Neuronal stem cell (in vitro differentiated cells): Measurements from ENCODE around the gene PDPR.
A peak's percentile ranks its signal among the peaks of the same experiment; 100 is the strongest.
"Not testable (repeated sequence)": the region's sequence is repeated elsewhere in the genome, so short reads cannot be mapped to it uniquely, and the experiment has no call there.

ENCODE experiments used
- DNase-seq: peaks from one replicate; pipeline ENCODE4 v3.0.0-alpha.2; 2013; ENCODE audit warnings: low spot score
- H2AFZ ChIP-seq: one replicate; pipeline ENCODE4 v1.6.1; 2013; ENCODE audit warnings: mild to moderate bottlenecking, low read length, inconsistent platforms
- H2AK5ac ChIP-seq: 2 replicates; pipeline ENCODE4 v1.6.1; 2013; ENCODE audit warnings: low read depth, mild to moderate bottlenecking, inconsistent platforms, low read length, moderate library complexity, mixed read lengths
- H2BK120ac ChIP-seq: 2 replicates; pipeline ENCODE4 v1.6.1; 2013; ENCODE audit warnings: low read depth, mild to moderate bottlenecking, inconsistent platforms, low read length, moderate library complexity, mixed read lengths
- H2BK12ac ChIP-seq: one replicate; pipeline ENCODE4 v1.6.1; 2013; ENCODE audit warnings: low read length, inconsistent platforms
- H2BK15ac ChIP-seq: 2 replicates; pipeline ENCODE4 v1.6.1; 2013; ENCODE audit warnings: mild to moderate bottlenecking, low read length, inconsistent platforms, mixed read lengths
- H2BK5ac ChIP-seq: one replicate; pipeline ENCODE4 v1.6.1; 2013; ENCODE audit warnings: inconsistent platforms, mild to moderate bottlenecking, low read length, moderate library complexity
- H3K14ac ChIP-seq: one replicate; pipeline ENCODE4 v1.6.1; 2013; ENCODE audit warnings: low read length, inconsistent platforms
- H3K18ac ChIP-seq: 2 replicates; pipeline ENCODE4 v1.6.1; 2013; ENCODE audit warnings: low read length, inconsistent platforms
- H3K23ac ChIP-seq: 2 replicates; pipeline ENCODE4 v1.6.1; 2013; ENCODE audit warnings: low read depth, mild to moderate bottlenecking, mixed read lengths, low read length, inconsistent platforms; ENCODE audit not compliant: poor library complexity
- H3K27ac ChIP-seq: replicated peaks from 3 replicates; pipeline ENCODE4 v1.5.1; 2013; ENCODE audit warnings: low read length, inconsistent platforms
- H3K27me3 ChIP-seq, 3 experiments: 2 replicates each; pipeline ENCODE4 v1.6.1; 2013; ENCODE audit warnings: low read length in 3 of 3, mild to moderate bottlenecking in 2 of 3, inconsistent platforms in 1 of 3, low read depth in 1 of 3, mixed read lengths in 1 of 3, moderate library complexity in 1 of 3; ENCODE audit not compliant: control insufficient read depth in 3 of 3, insufficient read depth in 3 of 3
- H3K36me3 ChIP-seq, 2 donors: replicated peaks in 1 of 2; 2 replicates each; pipeline ENCODE4 v1.6.1; 2013; ENCODE audit warnings: low read length in 2 of 2; ENCODE audit not compliant: control insufficient read depth in 2 of 2, insufficient read depth in 2 of 2
- H3K4ac ChIP-seq: 2 replicates; pipeline ENCODE4 v1.6.1; 2013; ENCODE audit warnings: inconsistent platforms, mild to moderate bottlenecking, low read length, moderate library complexity
- H3K4me1 ChIP-seq, 2 donors: 1 replicate in 1 of 2; 2 replicates in 1 of 2; pipeline ENCODE4 v1.6.1; 2013; ENCODE audit warnings: low read length in 2 of 2, low read depth in 1 of 2; ENCODE audit not compliant: control insufficient read depth in 2 of 2, insufficient read depth in 1 of 2
- H3K4me2 ChIP-seq: one replicate; pipeline ENCODE4 v1.6.1; 2013; ENCODE audit warnings: mild to moderate bottlenecking, low read length, inconsistent platforms; ENCODE audit not compliant: insufficient read depth, poor library complexity, severe bottlenecking
- H3K4me3 ChIP-seq, 2 donors: 2 replicates each; pipeline ENCODE4 v1.5.1; 2013; ENCODE audit warnings: low read length in 2 of 2, mild to moderate bottlenecking in 2 of 2, inconsistent platforms in 1 of 2, moderate library complexity in 1 of 2
- H3K79me1 ChIP-seq: one replicate; pipeline ENCODE4 v1.6.1; 2013; ENCODE audit warnings: low read depth, mild to moderate bottlenecking, inconsistent platforms, low read length, moderate library complexity
- H3K9ac ChIP-seq: one replicate; pipeline ENCODE4 v1.6.1; 2013; ENCODE audit warnings: mild to moderate bottlenecking, low read depth, low read length, inconsistent platforms; ENCODE audit not compliant: poor library complexity
- H3K9me3 ChIP-seq, 2 donors: replicated peaks in 1 of 2; 2 replicates each; pipeline versions ENCODE3 to v1.6.1; 2013; ENCODE audit warnings: low read length in 2 of 2, mild to moderate bottlenecking in 2 of 2, inconsistent platforms in 1 of 2, low read depth in 1 of 2, mixed read lengths in 1 of 2, moderate library complexity in 1 of 2; ENCODE audit not compliant: control insufficient read depth in 2 of 2, insufficient read depth in 1 of 2
- H4K8ac ChIP-seq: one replicate; pipeline ENCODE4 v1.6.1; 2013; ENCODE audit warnings: low read depth, mild to moderate bottlenecking, inconsistent platforms, low read length, moderate library complexity
- H4K91ac ChIP-seq: one replicate; pipeline ENCODE4 v1.6.1; 2013; ENCODE audit warnings: low read length, low read depth, mild to moderate bottlenecking, inconsistent platforms; ENCODE audit not compliant: poor library complexity
- WGBS, 2 donors: extraction: QIAGEN DNeasy Blood & Tissue Kit; methylation state at CpG; one replicate each; pipeline ENCODE4 v1.1.7; 2013; ENCODE audit warnings: missing lambda C conversion rate in 2 of 2, mixed read lengths in 1 of 2; ENCODE audit not compliant: insufficient read length in 2 of 2, insufficient replicate concordance in 1 of 2; ENCODE audit errors: extremely low coverage in 2 of 2; 5-methylcytosine and 5-hydroxymethylcytosine counted together

PDPR gene

DNA sequence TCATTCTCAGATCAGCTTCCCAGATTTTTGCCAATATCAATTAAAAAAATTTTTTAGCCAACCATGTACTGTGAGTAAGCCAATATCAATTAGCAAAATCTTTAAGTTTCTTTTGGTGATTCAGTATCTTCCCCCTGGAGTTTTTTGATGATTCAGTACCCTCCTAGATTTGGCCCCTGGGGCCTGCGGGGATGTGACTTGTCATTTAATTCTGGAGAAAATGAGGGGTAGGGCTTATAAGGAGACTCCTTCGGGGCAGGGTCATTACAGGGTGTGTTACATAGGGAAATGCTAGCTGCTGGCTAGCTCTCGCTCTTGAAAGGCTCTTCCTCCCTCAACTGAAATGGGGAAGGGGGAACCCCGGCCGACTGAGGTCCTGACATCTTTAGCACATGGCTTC lies 76.4 kb downstream of the PDPR start:
- H3K79me1 ChIP-seq, H3K9me3 ChIP-seq, H3K27me3 ChIP-seq, H4K8ac ChIP-seq, H3K4me2 ChIP-seq, H3K23ac ChIP-seq, H4K91ac ChIP-seq, H2BK120ac ChIP-seq, H3K27ac ChIP-seq, H3K4me1 ChIP-seq, H3K36me3 ChIP-seq, H3K4ac ChIP-seq, H3K9ac ChIP-seq, H2AK5ac ChIP-seq, H2BK5ac ChIP-seq, H2BK15ac ChIP-seq, H3K14ac ChIP-seq, H3K4me3 ChIP-seq, H3K18ac ChIP-seq, H2AFZ ChIP-seq, DNase-seq, H2BK12ac ChIP-seq: not testable (repeated sequence)
- WGBS, 2 donors = no CpG with 5 or more reads among the region's 5 CpGs

DNA sequence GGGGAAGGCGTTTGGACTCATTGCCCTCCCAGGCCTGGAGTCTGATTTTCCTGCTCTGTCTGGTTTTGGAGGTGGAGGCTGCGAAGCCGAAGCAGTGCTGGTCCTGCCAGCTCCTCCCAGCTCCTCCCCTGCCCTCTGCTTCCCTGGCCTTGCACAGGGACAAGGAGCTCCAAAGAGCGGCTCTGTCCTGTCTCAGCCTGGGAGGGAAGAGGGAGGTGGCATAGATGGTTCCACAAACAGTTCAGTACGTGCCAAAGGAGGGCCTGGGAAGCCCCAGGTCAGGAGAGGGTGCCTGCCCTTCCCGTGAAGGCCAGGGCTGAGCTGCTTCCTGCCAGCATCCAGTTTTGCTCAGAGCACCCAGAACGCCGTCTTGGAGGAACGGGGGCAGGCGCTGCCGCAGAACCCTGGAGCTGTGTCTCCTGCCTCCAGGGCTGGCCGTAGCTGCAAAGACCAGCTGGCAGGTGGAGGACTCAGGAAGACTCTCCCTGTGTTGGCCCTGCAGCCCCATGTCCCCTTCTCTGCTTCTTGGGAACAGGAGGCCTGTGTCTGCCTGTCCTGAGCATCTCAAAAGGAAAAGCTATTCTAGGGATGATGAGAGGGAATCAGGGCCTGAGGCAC lies 82.7 kb downstream of the PDPR start:
- Histone ChIP-seq H3K18ac (peak overlapping the region; percentile 71), H2AFZ (peak overlapping the region; percentile 49)
- not testable (repeated sequence) for H2BK15ac ChIP-seq, H3K36me3 ChIP-seq, H2AK5ac ChIP-seq, H3K4ac ChIP-seq, H2BK120ac ChIP-seq, H3K14ac ChIP-seq, H3K4me2 ChIP-seq, H3K9ac ChIP-seq, H3K9me3 ChIP-seq, H3K23ac ChIP-seq, H4K91ac ChIP-seq, H2BK5ac ChIP-seq, H4K8ac ChIP-seq, H3K4me1 ChIP-seq, H3K27ac ChIP-seq, H3K4me3 ChIP-seq, H2BK12ac ChIP-seq, DNase-seq, H3K27me3 ChIP-seq, H3K79me1 ChIP-seq
- no CpG with 5 or more reads among the region's 12 CpGs for WGBS, 2 donors

DNA sequence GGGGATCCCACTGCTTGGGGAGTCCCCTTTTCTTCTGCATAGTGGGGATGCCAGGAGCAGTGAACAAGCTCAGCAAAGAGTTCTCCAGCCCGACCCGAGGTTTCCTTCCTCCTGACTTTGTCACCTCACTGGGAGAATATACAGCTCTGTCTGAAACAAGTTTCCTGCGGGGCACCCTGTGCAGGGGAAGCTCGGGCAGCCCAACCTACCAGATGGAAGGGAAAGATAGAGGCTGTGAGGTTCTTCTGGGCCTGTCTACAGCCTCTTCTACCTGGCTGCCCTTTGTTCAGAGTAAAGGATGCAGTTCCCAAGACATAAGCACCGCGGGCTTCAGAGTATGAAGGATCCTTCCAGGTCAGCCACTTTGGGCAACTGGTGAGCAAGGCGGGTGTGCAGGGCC lies 83.5 kb downstream of the PDPR start:
- H4K91ac ChIP-seq, H3K4me2 ChIP-seq, H3K4ac ChIP-seq, H2AFZ ChIP-seq, H3K9me3 ChIP-seq, H3K18ac ChIP-seq, H3K4me1 ChIP-seq, DNase-seq, H3K27me3 ChIP-seq, H2BK12ac ChIP-seq, H3K4me3 ChIP-seq, H3K27ac ChIP-seq, H3K9ac ChIP-seq, H2BK120ac ChIP-seq, H4K8ac ChIP-seq, H3K23ac ChIP-seq, H2AK5ac ChIP-seq, H3K36me3 ChIP-seq, H2BK15ac ChIP-seq, H2BK5ac ChIP-seq, H3K79me1 ChIP-seq, H3K14ac ChIP-seq: not testable (repeated sequence)
- no CpG with 5 or more reads among the region's 7 CpGs for WGBS, 2 donors

DNA sequence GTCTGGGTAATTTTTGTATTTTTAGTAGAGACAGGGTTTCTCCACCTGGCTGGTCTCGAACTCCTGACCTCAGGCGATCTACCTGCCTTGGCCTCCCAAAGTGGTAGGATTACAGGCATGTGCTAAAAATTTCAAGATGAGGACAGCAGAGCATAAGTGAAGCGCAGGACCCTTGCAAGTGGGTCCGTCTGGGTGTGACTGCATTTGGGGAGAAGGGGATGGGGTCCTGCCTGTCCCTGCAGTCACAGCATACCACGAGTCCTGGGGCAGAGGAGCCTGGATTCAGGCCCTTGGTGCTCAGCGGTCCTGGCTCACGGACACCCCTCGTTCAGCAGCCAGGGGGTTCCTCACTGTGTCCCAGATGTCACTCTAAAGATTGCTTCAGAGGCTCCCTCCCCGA lies 84.1 kb downstream of the PDPR start:
- not testable (repeated sequence) for H3K18ac ChIP-seq, H2BK5ac ChIP-seq
- no CpG with 5 or more reads among the region's 9 CpGs for WGBS, 2 donors

More for the DNA sequence above, 84.1 kb downstream of the PDPR start:
- H3K4me3 ChIP-seq, H4K8ac ChIP-seq, DNase-seq, H3K27ac ChIP-seq, H3K36me3 ChIP-seq, H2BK12ac ChIP-seq, H3K4ac ChIP-seq, H2AK5ac ChIP-seq, H3K27me3 ChIP-seq, H3K4me2 ChIP-seq, H3K79me1 ChIP-seq, H2BK15ac ChIP-seq, H3K4me1 ChIP-seq, H3K9me3 ChIP-seq, H3K14ac ChIP-seq, H4K91ac ChIP-seq, H3K23ac ChIP-seq, H2BK120ac ChIP-seq: not testable (repeated sequence)
- Histone ChIP-seq H3K9ac (peak overlapping the region; percentile 21), H2AFZ (peak overlapping the region; percentile 45)
